Erythroblast (primary cell): ENCODE measurements around the gene RBFOX2.

Source experiments
- GATA1 ChIP-seq: IDR thresholded peaks from 2 replicates; pipeline ENCODE4 v1.6.1; 2011; ENCODE audit warnings: low read depth, mild to moderate bottlenecking, control low read depth, low read length, moderate library complexity
- POLR2A ChIP-seq: IDR thresholded peaks from 2 replicates; pipeline ENCODE4 v1.6.1; 2011; ENCODE audit warnings: mild to moderate bottlenecking, low read length

DNA sequence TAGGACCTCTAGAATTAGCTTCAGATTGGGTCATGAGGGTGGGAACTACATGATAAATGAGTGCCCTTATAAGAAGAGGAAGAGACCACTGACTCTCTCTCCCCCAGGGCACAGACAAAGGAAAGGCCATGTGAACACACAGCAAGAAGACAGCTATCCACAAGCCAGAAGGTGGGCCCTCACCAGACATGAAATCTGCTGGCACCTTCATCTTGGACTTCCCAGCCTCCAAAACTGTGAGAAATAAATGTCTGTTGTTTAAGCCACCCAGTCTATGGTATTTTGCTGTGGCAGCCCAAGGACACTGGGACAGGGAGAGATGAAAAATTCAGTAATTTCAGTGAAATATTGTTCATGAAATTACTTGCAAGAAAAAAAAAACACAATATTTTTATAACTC is 5.9 kb downstream of the RBFOX2 start:
- TF ChIP-seq POLR2A (no peak), GATA1 (no peak)
